MG63 (cell line): ENCODE measurements around the gene CSNK1A1. TPM values are rescaled to one million over a fixed set of nuclear protein-coding genes. Genes with fewer than 3 reads are reported as not detected.
"Not testable (repeated sequence)": the region's sequence is repeated elsewhere in the genome, so short reads cannot be mapped to it uniquely, and the experiment has no call there.

ENCODE experiments used
- DNase-seq: peaks from one replicate; pipeline ENCODE4 v3.0.0-alpha.2; 2020
- H3K27me3 ChIP-seq: fragments of 250-450 bp; sonication (Bioruptor Pico); 2 replicates; pipeline ENCODE4 v1.5.1; 2020; ENCODE audit warnings: mild to moderate bottlenecking, moderate library complexity
- H3K36me3 ChIP-seq: fragments of 250-450 bp; sonication (Bioruptor Pico); 2 replicates; pipeline ENCODE4 v1.5.1; 2020; ENCODE audit warnings: mild to moderate bottlenecking, moderate library complexity
- H3K4me3 ChIP-seq: fragments of 250-450 bp; sonication (Bioruptor Pico); 2 replicates; pipeline ENCODE4 v1.5.1; 2020; ENCODE audit warnings: mild to moderate bottlenecking, moderate library complexity
- H3K9me3 ChIP-seq: fragments of 250-450 bp; sonication (Bioruptor Pico); 2 replicates; pipeline ENCODE4 v1.5.1; 2020; ENCODE audit warnings: mild to moderate bottlenecking, moderate library complexity
- total RNA-seq: library from RNA; depleted of rRNA; stranded (reverse); fragments of >200 nt; shearing (Covaris generic); gene quantifications from 2 replicates; pipeline ENCODE4 v1.2.3, GENCODE V29; 2014; ENCODE audit warnings: low replicate concordance

The CSNK1A1 gene
- total RNA-seq, 1 experiment from 2014 or later, result 425 TPM

- H3K36me3 ChIP-seq, result peaks cover 13% of the 10 kb centered on the region
- no peaks in the 10 kb centered on the region for H3K27me3 ChIP-seq
- H3K9me3 ChIP-seq, result no peaks in the 10 kb centered on the region
- DNase-seq, result peak; percentile 74
- H3K4me3 ChIP-seq, result no peak overlapping the region
Observed at GRCh38 chr5:149488645-149489306, 62.5 kb downstream of the CSNK1A1 start.

- H3K9me3 ChIP-seq, result no peaks in the 10 kb centered on the region
- no peaks in the 10 kb centered on the region for H3K27me3 ChIP-seq
- H3K36me3 ChIP-seq, result peaks cover 5% of the 10 kb centered on the region
- no peak for DNase-seq
- H3K4me3 ChIP-seq, result no peak overlapping the region
Observed at GRCh38 chr5:149487672-149488071, 63.6 kb downstream of the CSNK1A1 start.

GRCh38 chr5:149486726-149487635 lies 64.3 kb downstream of the CSNK1A1 start:
- Histone ChIP-seq H3K36me3 (no peaks in the 10 kb centered on the region), H3K9me3 (no peaks in the 10 kb centered on the region), H3K4me3 (no peak overlapping the region), H3K27me3 (no peaks in the 10 kb centered on the region)
- no peak for DNase-seq

GRCh38 chr5:149485655-149486615 lies 65.3 kb downstream of the CSNK1A1 start:
- Histone ChIP-seq H3K4me3 (no peak overlapping the region), H3K36me3 (no peaks in the 10 kb centered on the region), H3K9me3 (no peaks in the 10 kb centered on the region), H3K27me3 (no peaks in the 10 kb centered on the region)
- peak; percentile 96 for DNase-seq

GRCh38 chr5:149481485-149481884 lies 69.8 kb downstream of the CSNK1A1 start:
- no peaks in the 10 kb centered on the region for H3K36me3 ChIP-seq
- no peaks in the 10 kb centered on the region for H3K9me3 ChIP-seq
- no peak overlapping the region for H3K4me3 ChIP-seq
- no peaks in the 10 kb centered on the region for H3K27me3 ChIP-seq
- no peak for DNase-seq

GRCh38 chr5:149478761-149479160 lies 72.5 kb downstream of the CSNK1A1 start:
- no peaks in the 10 kb centered on the region for H3K27me3 ChIP-seq
- no peaks in the 10 kb centered on the region for H3K36me3 ChIP-seq
- H3K4me3 ChIP-seq, result no peak overlapping the region
- H3K9me3 ChIP-seq, result no peaks in the 10 kb centered on the region
- no peak for DNase-seq

- Histone ChIP-seq H3K9me3 (no peaks in the 10 kb centered on the region), H3K27me3 (no peaks in the 10 kb centered on the region), H3K4me3 (no peak overlapping the region), H3K36me3 (no peaks in the 10 kb centered on the region)
- DNase-seq, result no peak
Observed at GRCh38 chr5:149475777-149476176, 75.5 kb downstream of the CSNK1A1 start.

GRCh38 chr5:149474198-149474597 lies 77.0 kb downstream of the CSNK1A1 start:
- DNase-seq, result peak; percentile 56
- Histone ChIP-seq H3K9me3 (no peaks in the 10 kb centered on the region), H3K4me3 (no peak overlapping the region), H3K27me3 (no peaks in the 10 kb centered on the region), H3K36me3 (no peaks in the 10 kb centered on the region)

- DNase-seq, result no peak
- no peak overlapping the region for H3K4me3 ChIP-seq
- H3K27me3 ChIP-seq, result no peaks in the 10 kb centered on the region
- no peaks in the 10 kb centered on the region for H3K9me3 ChIP-seq
- H3K36me3 ChIP-seq, result no peaks in the 10 kb centered on the region
Observed at GRCh38 chr5:149473441-149473840, 77.8 kb downstream of the CSNK1A1 start.

- Histone ChIP-seq H3K9me3 (no peaks in the 10 kb centered on the region), H3K36me3 (no peaks in the 10 kb centered on the region), H3K27me3 (no peaks in the 10 kb centered on the region), H3K4me3 (no peak overlapping the region)
- no peak for DNase-seq
Observed at GRCh38 chr5:149472399-149472798, 78.8 kb downstream of the CSNK1A1 start.

GRCh38 chr5:149471406-149472183 lies 79.6 kb downstream of the CSNK1A1 start:
- Histone ChIP-seq H3K27me3 (no peaks in the 10 kb centered on the region), H3K9me3 (no peaks in the 10 kb centered on the region), H3K36me3 (no peaks in the 10 kb centered on the region), H3K4me3 (no peak overlapping the region)
- DNase-seq, result peak; percentile 66

- H3K36me3 ChIP-seq, result no peaks in the 10 kb centered on the region
- DNase-seq, result no peak
- no peak overlapping the region for H3K4me3 ChIP-seq
- H3K9me3 ChIP-seq, result no peaks in the 10 kb centered on the region
- no peaks in the 10 kb centered on the region for H3K27me3 ChIP-seq
Observed at GRCh38 chr5:149470942-149471341, 80.3 kb downstream of the CSNK1A1 start.

GRCh38 chr5:149466457-149466972 lies 84.7 kb downstream of the CSNK1A1 start:
- DNase-seq, result peak; percentile 74
- Histone ChIP-seq H3K27me3 (no peaks in the 10 kb centered on the region), H3K9me3 (no peaks in the 10 kb centered on the region), H3K36me3 (no peaks in the 10 kb centered on the region), H3K4me3 (no peak overlapping the region)

GRCh38 chr5:149464796-149465489 lies 86.3 kb downstream of the CSNK1A1 start:
- Histone ChIP-seq H3K4me3 (no peak overlapping the region), H3K9me3 (no peaks in the 10 kb centered on the region), H3K27me3 (no peaks in the 10 kb centered on the region), H3K36me3 (no peaks in the 10 kb centered on the region)
- peak; percentile 60 for DNase-seq

- not testable (repeated sequence) for DNase-seq
Observed at GRCh38 chr5:149461907-149462306, 89.3 kb downstream of the CSNK1A1 start.

More at GRCh38 chr5:149461907-149462306, 89.3 kb downstream of the CSNK1A1 start:
- not testable (repeated sequence) for H3K27me3 ChIP-seq, H3K4me3 ChIP-seq, H3K36me3 ChIP-seq, H3K9me3 ChIP-seq
